Naive thymus-derived CD4-positive, alpha-beta T cell (primary cell): ENCODE results near the gene ZDHHC1. TPM values are rescaled to one million over a fixed set of nuclear protein-coding genes. Genes with fewer than 3 reads are reported as not detected.

Experiments used
- ATAC-seq: fragments of 150-1000 bp; cut with Tn5 transposase; 2 replicates; pipeline ENCODE4 v1.10.0; 2021; ENCODE audit warnings: mild to moderate bottlenecking, moderate library complexity
- CTCF ChIA-PET: fragments of 350-600 bp; sonication (Branson Sonifier 250); formaldehyde crosslinking; loops from one replicate; lab custom pipeline; 2021; ENCODE audit warnings: antibody characterized with exemption; lab: Charles Lee
- POLR2A ChIA-PET: fragments of 350-600 bp; sonication (Branson Sonifier 250); formaldehyde crosslinking; loops from one replicate; lab custom pipeline; 2021; ENCODE audit warnings: antibody characterized with exemption, inconsistent platforms; lab: Charles Lee
- DNase-seq, 9 donors: peaks; one replicate each; pipeline versions ENCODE4 v3.0.0 to v3.0.0-alpha.2; 2020 to 2022; ENCODE audit warnings: mixed read lengths in 1 of 9
- H3K27ac ChIP-seq: one replicate; pipeline ENCODE4 v1.7.0; 2013; ENCODE audit warnings: mild to moderate bottlenecking, low read depth, low read length, moderate library complexity
- H3K27me3 ChIP-seq, 2 donors: one replicate each; pipeline ENCODE4 v1.7.0; 2013; ENCODE audit warnings: low read length in 2 of 2, mild to moderate bottlenecking in 2 of 2, moderate library complexity in 2 of 2; ENCODE audit not compliant: control insufficient read depth in 2 of 2, insufficient read depth in 2 of 2
- H3K36me3 ChIP-seq, 3 experiments: 1 replicate in 2 of 3; 2 replicates in 1 of 3; pipeline ENCODE4 v1.7.0; 2013; ENCODE audit warnings: low read length in 3 of 3, mild to moderate bottlenecking in 3 of 3, moderate library complexity in 1 of 3; ENCODE audit not compliant: insufficient read depth in 3 of 3, control insufficient read depth in 2 of 3
- H3K4me1 ChIP-seq, 2 donors: one replicate each; pipeline ENCODE4 v1.7.0; 2013; ENCODE audit warnings: low read length in 2 of 2, mild to moderate bottlenecking in 2 of 2, moderate library complexity in 1 of 2; ENCODE audit not compliant: control insufficient read depth in 2 of 2, insufficient read depth in 2 of 2
- H3K4me3 ChIP-seq: 2 replicates; pipeline ENCODE4 v1.7.0; 2013; ENCODE audit warnings: mild to moderate bottlenecking, low read length
- H3K9me3 ChIP-seq, 3 experiments: 1 replicate in 2 of 3; 2 replicates in 1 of 3; pipeline ENCODE4 v1.7.0; 2013; ENCODE audit warnings: low read length in 3 of 3; ENCODE audit not compliant: control insufficient read depth in 2 of 3
- H3K27ac Mint-ChIP-seq, 9 donors: one replicate each; pipeline ENCODE4 v1.8.0; 2020 to 2022; ENCODE audit warnings: mixed read lengths in 9 of 9, mild to moderate bottlenecking in 8 of 9, moderate library complexity in 5 of 9, inconsistent platforms in 2 of 9
- H3K27me3 Mint-ChIP-seq, 5 donors: one replicate each; pipeline ENCODE4 v1.8.0; 2021 to 2022; ENCODE audit warnings: mixed read lengths in 5 of 5, mild to moderate bottlenecking in 1 of 5
- H3K36me3 Mint-ChIP-seq, 5 donors: one replicate each; pipeline ENCODE4 v1.8.0; 2020 to 2022; ENCODE audit warnings: mixed read lengths in 5 of 5, mild to moderate bottlenecking in 3 of 5, inconsistent platforms in 1 of 5
- H3K4me1 Mint-ChIP-seq, 7 donors: one replicate each; pipeline ENCODE4 v1.8.0; 2020 to 2022; ENCODE audit warnings: mixed read lengths in 7 of 7, mild to moderate bottlenecking in 3 of 7, inconsistent platforms in 1 of 7
- H3K4me3 Mint-ChIP-seq, 10 donors: one replicate each; pipeline ENCODE4 v1.8.0; 2020 to 2022; ENCODE audit warnings: mild to moderate bottlenecking in 10 of 10, mixed read lengths in 10 of 10, moderate library complexity in 6 of 10, inconsistent platforms in 2 of 10
- H3K9me3 Mint-ChIP-seq, 11 donors: one replicate each; pipeline ENCODE4 v1.8.0; 2020 to 2022; ENCODE audit warnings: mixed read lengths in 11 of 11, mild to moderate bottlenecking in 4 of 11, inconsistent platforms in 1 of 11, moderate library complexity in 1 of 11
- intact Hi-C, 2 donors: fragments of 100-400 bp; cut with micrococcal nuclease; formaldehyde crosslinking; loops; one replicate each; pipeline ENCODE4 v1.15.1; 2023
- polyA plus RNA-seq, 2 donors: library from polyadenylated mRNA; unstranded; fragments of 300-500 nt; fragmentation: Illumina TruSeq; gene quantifications; one replicate each; pipeline ENCODE4 v1.2.3, GENCODE V29; 2021
- total RNA-seq, 6 experiments: library from RNA in 5 of 6; stranded (reverse) in 5 of 6; gene quantifications; 1 replicate in 5 of 6; 2 replicates in 1 of 6; pipeline ENCODE4 v1.2.3 and lab custom pipeline; 2021 to 2026

ZDHHC1 gene
- total and polyA plus RNA-seq, 7 experiments from 2014 or later = 0.34 to 3.6 (median 0.48) TPM; not detected in 4

GRCh38 chr16:67346341-67346740 is 69.9 kb downstream of the ZDHHC1 start:
- H3K4me1 Mint-ChIP-seq = no peaks in the 10 kb centered on the region
- CTCF ChIA-PET = no interaction called here

GRCh38 chr16:67345401-67345800 is 70.9 kb downstream of the ZDHHC1 start:
- Mint-ChIP-seq H3K27me3 (peaks cover 0 to 11% (median 5%) of the 10 kb centered on the region in 5 donors), H3K4me3 (no peak overlapping the region), H3K9me3 (no peaks in the 10 kb centered on the region), H3K4me1 (no peaks in the 10 kb centered on the region), H3K36me3 (no peaks in the 10 kb centered on the region), H3K27ac (no peak overlapping the region)
- Histone ChIP-seq H3K27me3 (no peaks in the 10 kb centered on the region), H3K4me3 (no peak overlapping the region), H3K9me3 (no peaks in the 10 kb centered on the region), H3K36me3 (no peaks in the 10 kb centered on the region), H3K27ac (no peak overlapping the region), H3K4me1 (no peaks in the 10 kb centered on the region)
- ATAC-seq (no peak), DNase-seq (no peak)
- ChIA-PET POLR2A (no interaction called here), CTCF (no interaction called here)
- intact Hi-C loops = no loop called here

More at GRCh38 chr16:67346341-67346740, 69.9 kb downstream of the ZDHHC1 start:
- no peaks in the 10 kb centered on the region for H3K36me3 ChIP-seq
- DNase-seq = no peak
- ATAC-seq = no peak
- Mint-ChIP-seq H3K9me3 (no peaks in the 10 kb centered on the region), H3K4me3 (no peak overlapping the region), H3K36me3 (no peaks in the 10 kb centered on the region), H3K27me3 (peaks cover 0 to 11% (median 5%) of the 10 kb centered on the region in 5 donors), H3K27ac (no peak overlapping the region)
- no peaks in the 10 kb centered on the region for H3K27me3 ChIP-seq
- no peaks in the 10 kb centered on the region for H3K4me1 ChIP-seq
- H3K4me3 ChIP-seq = no peak overlapping the region
- no peaks in the 10 kb centered on the region for H3K9me3 ChIP-seq
- intact Hi-C loops = no loop called here
- POLR2A ChIA-PET = no interaction called here
- no peak overlapping the region for H3K27ac ChIP-seq

Other genes starting within 250 kb of the ZDHHC1 start
- 10 to 100 TPM in 1 of 5 experiments, 1 to 10 TPM in 3, under 1 TPM in 1; 0.89 to 66.0 (median 1.8) TPM for gene NOL3, start 245.9 kb downstream of the ZDHHC1 start, total RNA-seq
- gene NOL3, start 245.9 kb downstream of the ZDHHC1 start, polyA plus RNA-seq = not detected
- 10 to 100 TPM in 3 of 5 experiments, 1 to 10 TPM in 2; 4.3 to 88.1 (median 11.0) TPM for gene MATCAP1, start 232.5 kb downstream of the ZDHHC1 start, total RNA-seq
- under 1 TPM; 0.48 to 0.78 TPM for gene MATCAP1, start 232.5 kb downstream of the ZDHHC1 start, polyA plus RNA-seq
- gene EXOC3L1, start 226.3 kb downstream of the ZDHHC1 start, total RNA-seq = under 1 TPM in 2 of 5 experiments, not detected in 3; 0.58 to 0.73 TPM
- not detected for gene EXOC3L1, start 226.3 kb downstream of the ZDHHC1 start, polyA plus RNA-seq
- 100 to 1,000 TPM in 1 of 5 experiments, 10 to 100 TPM in 4; 67.1 to 133 (median 73.0) TPM for gene E2F4, start 224.3 kb downstream of the ZDHHC1 start, total RNA-seq
- gene E2F4, start 224.3 kb downstream of the ZDHHC1 start, polyA plus RNA-seq = 10 to 100 TPM; 59.4 to 97.9 TPM
- gene ELMO3, start 217.3 kb downstream of the ZDHHC1 start, total RNA-seq = 1 to 10 TPM; 2.6 to 9.1 (median 7.5) TPM
- under 1 TPM in 1 of 2 donors, not detected in 1; 0.07 TPM for gene ELMO3, start 217.3 kb downstream of the ZDHHC1 start, polyA plus RNA-seq
- 10 to 100 TPM; 27.6 to 44.8 (median 32.7) TPM for gene TMEM208, start 189.3 kb downstream of the ZDHHC1 start, total RNA-seq
- 10 to 100 TPM; 79.7 to 88.3 TPM for gene TMEM208, start 189.3 kb downstream of the ZDHHC1 start, polyA plus RNA-seq
- gene FHOD1, start 169.0 kb downstream of the ZDHHC1 start, total RNA-seq = 10 to 100 TPM; 23.7 to 81.7 (median 35.1) TPM
- 1 to 10 TPM; 3.6 to 3.7 TPM for gene FHOD1, start 169.0 kb downstream of the ZDHHC1 start, polyA plus RNA-seq
- gene SLC9A5, start 167.5 kb downstream of the ZDHHC1 start, total RNA-seq = 1 to 10 TPM; 1.7 to 3.7 (median 2.2) TPM
- under 1 TPM; 0.11 to 0.18 TPM for gene SLC9A5, start 167.5 kb downstream of the ZDHHC1 start, polyA plus RNA-seq
- gene PLEKHG4, start 136.9 kb downstream of the ZDHHC1 start, total RNA-seq = 10 to 100 TPM; 18.9 to 32.3 (median 26.1) TPM
- 1 to 10 TPM; 6.2 to 9.1 TPM for gene PLEKHG4, start 136.9 kb downstream of the ZDHHC1 start, polyA plus RNA-seq
- gene KCTD19, start 89.7 kb downstream of the ZDHHC1 start, total RNA-seq = under 1 TPM in 2 of 5 experiments, not detected in 3; 0.05 to 0.39 TPM
- not detected for gene KCTD19, start 89.7 kb downstream of the ZDHHC1 start, polyA plus RNA-seq
- under 1 TPM in 2 of 5 experiments, not detected in 3; 0.50 to 0.56 TPM for gene LRRC36, start 89.7 kb downstream of the ZDHHC1 start, total RNA-seq
- gene LRRC36, start 89.7 kb downstream of the ZDHHC1 start, polyA plus RNA-seq = not detected
- gene TPPP3, start 23.0 kb downstream of the ZDHHC1 start, total RNA-seq = 10 to 100 TPM in 1 of 5 experiments, under 1 TPM in 1, not detected in 3; 0.37 to 18.7 TPM
- under 1 TPM in 1 of 2 donors, not detected in 1; 0.19 TPM for gene TPPP3, start 23.0 kb downstream of the ZDHHC1 start, polyA plus RNA-seq
- gene HSD11B2, start 14.6 kb upstream of the ZDHHC1 start, total RNA-seq = under 1 TPM in 1 of 5 experiments, not detected in 4; 0.17 TPM
- gene HSD11B2, start 14.6 kb upstream of the ZDHHC1 start, polyA plus RNA-seq = not detected
- gene ATP6V0D1, start 64.7 kb upstream of the ZDHHC1 start, total RNA-seq = 100 to 1,000 TPM in 1 of 5 experiments, 10 to 100 TPM in 4; 35.8 to 104 (median 54.7) TPM
- gene ATP6V0D1, start 64.7 kb upstream of the ZDHHC1 start, polyA plus RNA-seq = 100 to 1,000 TPM in 1 of 2 donors, 10 to 100 TPM in 1; 61.5 to 102 TPM
- not detected for gene AGRP, start 67.1 kb upstream of the ZDHHC1 start, total RNA-seq
- gene AGRP, start 67.1 kb upstream of the ZDHHC1 start, polyA plus RNA-seq = not detected
- 100 to 1,000 TPM in 1 of 5 experiments, 10 to 100 TPM in 4; 39.7 to 103 (median 48.9) TPM for gene RIPOR1, start 112.4 kb upstream of the ZDHHC1 start, total RNA-seq
- gene RIPOR1, start 112.4 kb upstream of the ZDHHC1 start, polyA plus RNA-seq = 1 to 10 TPM; 2.5 to 5.0 TPM
- 10 to 100 TPM; 51.4 to 78.6 (median 67.3) TPM for gene CTCF, start 146.0 kb upstream of the ZDHHC1 start, total RNA-seq
- 10 to 100 TPM; 49.8 to 59.8 TPM for gene CTCF, start 146.0 kb upstream of the ZDHHC1 start, polyA plus RNA-seq
- 100 to 1,000 TPM; 140 to 245 (median 215) TPM for gene CARMIL2, start 228.7 kb upstream of the ZDHHC1 start, total RNA-seq
- gene CARMIL2, start 228.7 kb upstream of the ZDHHC1 start, polyA plus RNA-seq = 10 to 100 TPM; 12.7 to 28.7 TPM
- gene ACD, start 243.8 kb upstream of the ZDHHC1 start, total RNA-seq = 10 to 100 TPM; 29.3 to 44.1 (median 34.4) TPM
- 10 to 100 TPM; 25.4 to 33.2 TPM for gene ACD, start 243.8 kb upstream of the ZDHHC1 start, polyA plus RNA-seq
- gene PARD6A, start 244.5 kb upstream of the ZDHHC1 start, total RNA-seq = 10 to 100 TPM in 1 of 5 experiments, 1 to 10 TPM in 4; 4.5 to 11.2 (median 4.7) TPM
- gene PARD6A, start 244.5 kb upstream of the ZDHHC1 start, polyA plus RNA-seq = 10 to 100 TPM in 1 of 2 donors, 1 to 10 TPM in 1; 9.3 to 15.1 TPM